Activated CD8-positive, alpha-beta memory T cell treated with anti-CD3 and anti-CD28 coated beads, Interleukin-2, amount 10 ng/mL, durations not matched to agents 7 days and 5 days (primary cell): Measurements from ENCODE around the gene PLVAP. TPM values are rescaled to one million over a fixed set of nuclear protein-coding genes. Genes with fewer than 3 reads are reported as not detected.
A peak's percentile ranks its signal among the peaks of the same experiment; 100 is the strongest.

Source experiments
- ATAC-seq: fragments of 150-1000 bp; cut with Tn5 transposase; one replicate; pipeline ENCODE4 v1.10.0; 2021; ENCODE audit warnings: moderate library complexity
- CTCF ChIA-PET: fragments of 350-600 bp; sonication (Branson Sonifier 250); formaldehyde crosslinking; loops from one replicate; lab custom pipeline; 2021; ENCODE audit warnings: antibody characterized with exemption; lab: Charles Lee
- DNase-seq: peaks from one replicate; pipeline ENCODE4 v3.0.0-alpha.2; 2020
- H3K27ac Mint-ChIP-seq: one replicate; pipeline ENCODE4 v1.8.0; 2021; ENCODE audit warnings: mild to moderate bottlenecking, mixed read lengths
- H3K27me3 Mint-ChIP-seq: one replicate; pipeline ENCODE4 v1.8.0; 2021; ENCODE audit warnings: mixed read lengths
- H3K36me3 Mint-ChIP-seq: one replicate; pipeline ENCODE4 v1.8.0; 2021; ENCODE audit warnings: mild to moderate bottlenecking, mixed read lengths
- H3K4me1 Mint-ChIP-seq: one replicate; pipeline ENCODE4 v1.8.0; 2021; ENCODE audit warnings: mixed read lengths
- H3K4me3 Mint-ChIP-seq: one replicate; pipeline ENCODE4 v1.8.0; 2021; ENCODE audit warnings: mild to moderate bottlenecking, moderate library complexity, mixed read lengths
- H3K9me3 Mint-ChIP-seq: one replicate; pipeline ENCODE4 v1.8.0; 2022; ENCODE audit warnings: low read depth, mixed read lengths
- total RNA-seq, 2 experiments: library from RNA; stranded (reverse); gene quantifications; one replicate each; pipeline ENCODE4 v1.2.3, GENCODE V29; 2021

The PLVAP gene
- total RNA-seq, 2 experiments from 2014 or later = not detected

- H3K27ac Mint-ChIP-seq = no peak overlapping the region
- H3K4me1 Mint-ChIP-seq = peaks cover 25% of the 10 kb centered on the region
- no peaks in the 10 kb centered on the region for H3K9me3 Mint-ChIP-seq
- CTCF ChIA-PET = interaction anchor here (0.6 to 2.5 kb wide), 2 partner anchors 44 to 125 kb away, joined by 3 to 9 read pairs; no protein-coding TSS in a partner anchor
- peaks cover 2% of the 10 kb centered on the region for H3K36me3 Mint-ChIP-seq
- no peaks in the 10 kb centered on the region for H3K27me3 Mint-ChIP-seq
- DNase-seq (no peak), ATAC-seq (no peak)
- no peak overlapping the region for H3K4me3 Mint-ChIP-seq
Observed at GRCh38 chr19:17341845-17342244, 35.3 kb downstream of the PLVAP start.

GRCh38 chr19:17341386-17341785, 35.8 kb downstream of the PLVAP start:
- CTCF ChIA-PET = no interaction called here
- Mint-ChIP-seq H3K9me3 (no peaks in the 10 kb centered on the region), H3K4me1 (peaks cover 24% of the 10 kb centered on the region), H3K27ac (no peak overlapping the region), H3K27me3 (no peaks in the 10 kb centered on the region), H3K36me3 (peaks cover 2% of the 10 kb centered on the region), H3K4me3 (no peak overlapping the region)
- ATAC-seq = no peak
- no peak for DNase-seq

GRCh38 chr19:17340871-17341357, 36.2 kb downstream of the PLVAP start:
- H3K27me3 Mint-ChIP-seq = no peaks in the 10 kb centered on the region
- H3K4me3 Mint-ChIP-seq = no peak overlapping the region
- CTCF ChIA-PET = no interaction called here
- H3K36me3 Mint-ChIP-seq = peaks cover 2% of the 10 kb centered on the region
- peaks cover 22% of the 10 kb centered on the region for H3K4me1 Mint-ChIP-seq
- ATAC-seq (no peak), DNase-seq (no peak)
- H3K9me3 Mint-ChIP-seq = no peaks in the 10 kb centered on the region
- H3K27ac Mint-ChIP-seq = no peak overlapping the region

- Mint-ChIP-seq H3K9me3 (no peaks in the 10 kb centered on the region), H3K27me3 (no peaks in the 10 kb centered on the region), H3K27ac (no peak overlapping the region), H3K4me1 (peaks cover 23% of the 10 kb centered on the region), H3K36me3 (peaks cover 2% of the 10 kb centered on the region), H3K4me3 (no peak overlapping the region)
- no peak for ATAC-seq
- no peak for DNase-seq
- CTCF ChIA-PET = no interaction called here
Observed at GRCh38 chr19:17340302-17340870, 36.8 kb downstream of the PLVAP start.

- Mint-ChIP-seq H3K9me3 (no peaks in the 10 kb centered on the region), H3K4me1 (peaks cover 30% of the 10 kb centered on the region), H3K4me3 (peak overlapping the region; percentile 44), H3K27me3 (no peaks in the 10 kb centered on the region), H3K36me3 (peaks cover 2% of the 10 kb centered on the region), H3K27ac (no peak overlapping the region)
- DNase-seq (peak; percentile 72), ATAC-seq (no peak)
- CTCF ChIA-PET = interaction anchor here (1.1 to 1.5 kb wide), 4 partner anchors 9 to 52 kb away, joined by 3 to 5 read pairs (median 4); partner anchors contain the start of gene MRPL34
Observed at GRCh38 chr19:17339088-17339741, 37.9 kb downstream of the PLVAP start.

- Mint-ChIP-seq H3K4me3 (peak overlapping the region; percentile 90), H3K4me1 (peaks cover 35% of the 10 kb centered on the region), H3K9me3 (no peaks in the 10 kb centered on the region), H3K36me3 (peaks cover 4% of the 10 kb centered on the region), H3K27ac (peak overlapping the region; percentile 92), H3K27me3 (no peaks in the 10 kb centered on the region)
- CTCF ChIA-PET = interaction anchor here (1.1 to 1.5 kb wide), 4 partner anchors 9 to 53 kb away, joined by 3 to 5 read pairs (median 4); partner anchors contain the start of gene MRPL34
- DNase-seq (no peak), ATAC-seq (no peak)
Observed at GRCh38 chr19:17338433-17339078, 38.6 kb downstream of the PLVAP start.

GRCh38 chr19:17337675-17338432, 39.3 kb downstream of the PLVAP start:
- Mint-ChIP-seq H3K9me3 (no peaks in the 10 kb centered on the region), H3K27me3 (no peaks in the 10 kb centered on the region), H3K36me3 (peaks cover 6% of the 10 kb centered on the region), H3K4me3 (peak overlapping the region; percentile 90), H3K4me1 (peaks cover 40% of the 10 kb centered on the region), H3K27ac (peak overlapping the region; percentile 92)
- ATAC-seq (no peak), DNase-seq (peak; percentile 57)
- CTCF ChIA-PET = interaction anchor here (1.1 to 2.8 kb wide), 5 partner anchors 10 to 53 kb away, joined by 3 to 7 read pairs (median 4); partner anchors contain the start of genes DDA1 and MRPL34

GRCh38 chr19:17336872-17337674, 40.1 kb downstream of the PLVAP start, which contains the start of gene GTPBP3:
TSS of gene GTPBP3 (plus strand) at chr19:17337553. CDS start at chr19:17337612, 59 bp downstream.
- DNase-seq = peak; percentile 99
- Mint-ChIP-seq H3K27me3 (no peaks in the 10 kb centered on the region), H3K4me3 (peak within 1 kb of the TSS; percentile 90), H3K9me3 (no peaks in the 10 kb centered on the region), H3K27ac (peak within 1 kb of the TSS; percentile 92), H3K4me1 (peaks cover 42% of the 10 kb centered on the region), H3K36me3 (peaks cover 8% of the 10 kb centered on the region)
- CTCF ChIA-PET = interaction anchor here (0.8 to 2.8 kb wide), 7 partner anchors 8 to 70 kb away, joined by 3 to 16 read pairs (median 6); partner anchors contain the start of genes BABAM1, DDA1 and MRPL34
- peak; percentile 89 for ATAC-seq

GRCh38 chr19:17335575-17335974, 41.6 kb downstream of the PLVAP start:
- peaks cover 42% of the 10 kb centered on the region for H3K4me1 Mint-ChIP-seq
- H3K27ac Mint-ChIP-seq = no peak overlapping the region

GRCh38 chr19:17334414-17335409, 42.4 kb downstream of the PLVAP start, which contains the start of gene ANO8:
TSS of gene ANO8 (minus strand) at chr19:17334855. CDS start at chr19:17334670, 185 bp downstream.
- peak within 1 kb of the TSS; percentile 86 for H3K4me3 Mint-ChIP-seq
- H3K27ac Mint-ChIP-seq = peak within 1 kb of the TSS; percentile 89
- no peaks in the 10 kb centered on the region for H3K9me3 Mint-ChIP-seq
- peaks cover 42% of the 10 kb centered on the region for H3K4me1 Mint-ChIP-seq
- peak; percentile 98 for DNase-seq
- peaks cover 11% of the 10 kb centered on the region for H3K27me3 Mint-ChIP-seq
- ATAC-seq = peak; percentile 62
- H3K36me3 Mint-ChIP-seq = peaks cover 8% of the 10 kb centered on the region
- CTCF ChIA-PET = interaction anchor here (0.8 to 3.6 kb wide), 19 partner anchors 11 to 151 kb away, joined by 3 to 44 read pairs (median 5); partner anchors contain the start of genes BABAM1, BST2, DDA1 and MRPL34

More at GRCh38 chr19:17335575-17335974, 41.6 kb downstream of the PLVAP start:
- CTCF ChIA-PET = interaction anchor here (0.8 to 2.8 kb wide), 14 partner anchors 9 to 160 kb away, joined by 3 to 16 read pairs (median 4); partner anchors contain the start of genes ABHD8, BABAM1, BST2 and DDA1
- DNase-seq (no peak), ATAC-seq (no peak)
- no peaks in the 10 kb centered on the region for H3K9me3 Mint-ChIP-seq
- H3K36me3 Mint-ChIP-seq = peaks cover 8% of the 10 kb centered on the region
- peaks cover 4% of the 10 kb centered on the region for H3K27me3 Mint-ChIP-seq
- no peak overlapping the region for H3K4me3 Mint-ChIP-seq
